Activated T-helper 17 cell treated with anti-CD3 and anti-CD28 coated beads, Interleukin-2, amount 50 U/mL, for 72 hours (primary cell): ENCODE data around the gene FOXI2. TPM values are rescaled to one million over a fixed set of nuclear protein-coding genes. Genes with fewer than 3 reads are reported as not detected.

Source experiments
- ATAC-seq: fragments of 150-1000 bp; cut with Tn5 transposase; replicated peaks from 2 replicates; pipeline ENCODE4 v1.10.0; 2021; ENCODE audit warnings: mild to moderate bottlenecking, moderate library complexity
- H3K27ac Mint-ChIP-seq: one replicate; pipeline ENCODE4 v1.8.0; 2022; ENCODE audit warnings: mixed read lengths
- H3K27me3 Mint-ChIP-seq: one replicate; pipeline ENCODE4 v1.8.0; 2022; ENCODE audit warnings: mixed read lengths
- H3K36me3 Mint-ChIP-seq: one replicate; pipeline ENCODE4 v1.8.0; 2022; ENCODE audit warnings: low read depth, mild to moderate bottlenecking, mixed read lengths
- H3K4me1 Mint-ChIP-seq: one replicate; pipeline ENCODE4 v1.8.0; 2022; ENCODE audit warnings: mixed read lengths
- H3K4me3 Mint-ChIP-seq: one replicate; pipeline ENCODE4 v1.8.0; 2022; ENCODE audit warnings: mild to moderate bottlenecking, mixed read lengths
- H3K9me3 Mint-ChIP-seq: one replicate; pipeline ENCODE4 v1.8.0; 2022; ENCODE audit warnings: mixed read lengths
- total RNA-seq, 2 donors: library from RNA; stranded (reverse); gene quantifications; one replicate each; pipeline ENCODE4 v1.2.3, GENCODE V29; 2022

The FOXI2 gene
- total RNA-seq = not detected

DNA sequence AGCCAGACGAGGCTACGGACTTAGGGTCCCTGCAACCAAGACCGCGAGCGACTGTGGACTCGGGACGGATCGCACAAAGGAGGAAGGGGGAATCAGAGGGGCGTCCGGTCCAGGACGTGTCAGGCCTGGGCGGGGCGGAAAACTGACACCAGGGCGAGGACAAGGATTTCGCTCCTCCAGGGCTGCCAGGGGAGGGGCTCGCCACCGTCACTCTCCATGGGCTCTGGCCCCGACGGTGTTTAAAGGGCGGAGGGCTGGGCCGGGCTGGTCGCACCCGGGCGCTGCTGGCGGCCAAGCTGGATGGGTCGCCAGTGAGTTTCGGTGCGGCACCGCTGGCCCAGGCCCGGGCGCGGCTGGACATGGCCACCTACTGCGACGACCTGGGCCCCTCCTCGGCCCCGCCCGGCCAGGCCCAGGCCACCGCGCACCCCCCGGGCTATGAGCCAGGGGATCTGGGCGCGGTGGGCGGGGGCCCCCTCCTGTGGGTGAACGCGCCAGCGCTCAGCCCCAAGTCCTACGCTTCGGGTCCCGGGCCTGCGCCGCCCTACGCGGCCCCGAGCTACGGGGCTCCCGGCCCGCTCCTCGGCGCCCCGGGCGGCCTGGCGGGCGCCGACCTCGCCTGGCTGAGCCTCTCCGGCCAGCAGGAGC, at the start of gene FOXI2:
Gene FOXI2, plus strand, starts transcription at position 271 of the 648 bp plus-strand sequence. Its CDS starts 89 bp downstream, at position 360.
- Mint-ChIP-seq H3K4me1 (no peaks in the 10 kb centered on the region), H3K27ac (no peak within 1 kb of the TSS), H3K27me3 (peaks cover 33% of the 10 kb centered on the region), H3K4me3 (no peak within 1 kb of the TSS), H3K9me3 (no peaks in the 10 kb centered on the region), H3K36me3 (peaks cover 5% of the 10 kb centered on the region)
- ATAC-seq = no peak

GRCh38 chr10:127687548-127687947, 49.4 kb upstream of the FOXI2 start:
- Mint-ChIP-seq H3K36me3 (no peaks in the 10 kb centered on the region), H3K4me3 (no peak overlapping the region), H3K27me3 (peaks cover 8% of the 10 kb centered on the region), H3K4me1 (no peaks in the 10 kb centered on the region), H3K9me3 (no peaks in the 10 kb centered on the region), H3K27ac (no peak overlapping the region)
- no peak for ATAC-seq

- H3K4me3 Mint-ChIP-seq = no peak overlapping the region
- no peak overlapping the region for H3K27ac Mint-ChIP-seq
- H3K36me3 Mint-ChIP-seq = no peaks in the 10 kb centered on the region
- ATAC-seq = no peak
- H3K27me3 Mint-ChIP-seq = peaks cover under 1% of the 10 kb centered on the region
- no peaks in the 10 kb centered on the region for H3K4me1 Mint-ChIP-seq
- H3K9me3 Mint-ChIP-seq = no peaks in the 10 kb centered on the region
Measured at GRCh38 chr10:127690176-127690835, 46.7 kb upstream of the FOXI2 start.

GRCh38 chr10:127694580-127695193, 42.3 kb upstream of the FOXI2 start:
- Mint-ChIP-seq H3K9me3 (no peaks in the 10 kb centered on the region), H3K4me3 (no peak overlapping the region), H3K27me3 (peaks cover 3% of the 10 kb centered on the region), H3K36me3 (no peaks in the 10 kb centered on the region), H3K4me1 (no peaks in the 10 kb centered on the region), H3K27ac (no peak overlapping the region)
- no peak for ATAC-seq

- no peaks in the 10 kb centered on the region for H3K36me3 Mint-ChIP-seq
- ATAC-seq = no peak
Measured at GRCh38 chr10:127695431-127695830, 41.6 kb upstream of the FOXI2 start.

DNA sequence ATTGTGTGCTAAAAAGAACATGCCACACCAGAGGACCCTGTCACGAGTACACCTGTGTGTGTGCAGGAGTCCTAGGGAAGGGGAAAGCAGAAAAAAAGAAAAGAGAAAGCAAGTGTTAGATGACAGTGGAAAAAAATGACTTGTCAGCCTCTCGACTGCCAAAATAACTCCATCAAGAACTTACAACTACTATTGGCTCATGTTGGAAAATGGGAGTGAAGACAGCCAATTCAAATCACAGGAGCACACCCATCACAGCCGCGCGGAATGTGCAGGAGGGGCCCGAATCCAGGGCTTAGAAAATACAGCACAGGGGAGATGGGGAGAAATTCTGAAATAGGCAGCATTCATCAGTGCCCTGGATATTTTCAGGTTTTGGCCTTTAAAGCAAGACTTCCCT, 38.1 kb upstream of the FOXI2 start:
- Mint-ChIP-seq H3K36me3 (no peaks in the 10 kb centered on the region), H3K27ac (no peak overlapping the region), H3K9me3 (no peaks in the 10 kb centered on the region), H3K27me3 (peaks cover 10% of the 10 kb centered on the region), H3K4me3 (no peak overlapping the region), H3K4me1 (no peaks in the 10 kb centered on the region)
- ATAC-seq = no peak

More at GRCh38 chr10:127695431-127695830, 41.6 kb upstream of the FOXI2 start:
- no peaks in the 10 kb centered on the region for H3K4me1 Mint-ChIP-seq
- peaks cover 3% of the 10 kb centered on the region for H3K27me3 Mint-ChIP-seq
- H3K4me3 Mint-ChIP-seq = no peak overlapping the region
- H3K9me3 Mint-ChIP-seq = no peaks in the 10 kb centered on the region
- H3K27ac Mint-ChIP-seq = no peak overlapping the region

DNA sequence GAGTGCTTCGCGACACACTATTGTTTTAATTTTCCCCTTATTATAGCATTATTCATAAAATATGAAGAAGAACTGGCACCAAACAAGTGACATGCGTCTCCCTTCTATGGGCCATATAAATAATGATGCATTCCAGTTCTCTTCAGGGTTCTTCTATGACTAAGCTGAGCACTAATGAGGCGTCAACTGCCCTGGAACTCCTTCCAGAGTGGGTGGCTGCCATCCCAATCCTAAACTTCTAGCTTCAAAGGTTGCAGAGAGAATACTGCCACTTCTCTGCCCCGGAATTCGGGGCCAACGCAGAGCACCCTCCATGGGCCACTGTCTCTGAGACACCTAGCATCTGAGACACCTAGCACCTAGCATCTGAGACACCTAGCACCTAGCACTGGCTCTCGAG, 37.7 kb upstream of the FOXI2 start:
- ATAC-seq = no peak
- H3K27ac Mint-ChIP-seq = no peak overlapping the region
- H3K9me3 Mint-ChIP-seq = no peaks in the 10 kb centered on the region
- H3K4me1 Mint-ChIP-seq = no peaks in the 10 kb centered on the region
- H3K27me3 Mint-ChIP-seq = peaks cover 14% of the 10 kb centered on the region
- H3K4me3 Mint-ChIP-seq = no peak overlapping the region
- H3K36me3 Mint-ChIP-seq = no peaks in the 10 kb centered on the region

- no peak for ATAC-seq
- H3K27ac Mint-ChIP-seq = no peak overlapping the region
- H3K4me1 Mint-ChIP-seq = no peaks in the 10 kb centered on the region
- no peaks in the 10 kb centered on the region for H3K36me3 Mint-ChIP-seq
- no peaks in the 10 kb centered on the region for H3K9me3 Mint-ChIP-seq
- no peak overlapping the region for H3K4me3 Mint-ChIP-seq
- H3K27me3 Mint-ChIP-seq = peaks cover 18% of the 10 kb centered on the region
Measured at GRCh38 chr10:127702271-127702670, 34.7 kb upstream of the FOXI2 start.

DNA sequence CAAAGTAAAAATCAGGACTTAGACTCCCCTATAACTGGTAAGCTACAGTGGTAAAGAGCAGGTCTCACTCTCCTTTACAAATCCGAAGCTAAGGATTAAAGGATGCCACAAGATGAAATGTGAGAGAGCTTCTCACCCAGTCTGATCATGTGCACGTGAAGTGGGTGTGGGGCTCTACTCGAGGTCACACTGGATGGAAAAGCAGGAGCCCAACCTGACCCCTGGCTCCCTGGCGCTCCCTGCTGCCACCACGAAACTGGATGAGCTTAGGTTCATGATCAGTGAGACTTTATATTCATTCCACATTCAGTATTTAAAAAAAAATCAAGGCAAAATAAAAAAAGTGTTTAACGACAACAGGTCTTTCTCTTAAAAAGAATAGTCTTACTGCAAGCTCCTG, 21.7 kb upstream of the FOXI2 start:
- Mint-ChIP-seq H3K27me3 (peaks cover 3% of the 10 kb centered on the region), H3K4me3 (no peak overlapping the region), H3K4me1 (no peaks in the 10 kb centered on the region), H3K36me3 (no peaks in the 10 kb centered on the region), H3K9me3 (no peaks in the 10 kb centered on the region), H3K27ac (no peak overlapping the region)
- no peak for ATAC-seq

- ATAC-seq = no peak
- Mint-ChIP-seq H3K27me3 (peaks cover 3% of the 10 kb centered on the region), H3K27ac (no peak overlapping the region), H3K9me3 (no peaks in the 10 kb centered on the region), H3K4me3 (no peak overlapping the region), H3K36me3 (no peaks in the 10 kb centered on the region), H3K4me1 (no peaks in the 10 kb centered on the region)
Measured at GRCh38 chr10:127715782-127716378, 21.1 kb upstream of the FOXI2 start.

DNA sequence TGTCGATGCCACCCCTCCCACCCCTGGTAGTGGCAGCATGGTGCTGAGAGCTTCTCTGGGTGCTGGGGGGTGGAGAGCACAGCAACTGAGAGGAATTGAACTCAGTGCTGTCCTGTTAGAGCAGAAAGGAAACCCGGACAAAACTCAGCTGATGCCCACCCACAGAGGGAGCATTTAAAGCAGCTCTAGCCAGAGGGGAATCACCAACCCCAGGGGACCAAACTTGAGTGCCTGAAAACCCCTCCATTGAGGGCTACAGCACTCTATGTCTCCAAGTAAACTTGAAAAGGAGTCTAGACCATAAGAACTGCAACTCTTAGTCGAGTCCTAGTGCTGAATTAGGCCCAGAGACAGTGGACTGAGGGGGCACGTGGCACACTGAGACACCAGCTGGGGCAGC, 16.8 kb upstream of the FOXI2 start:
- H3K36me3 Mint-ChIP-seq = no peaks in the 10 kb centered on the region
- no peaks in the 10 kb centered on the region for H3K9me3 Mint-ChIP-seq
- no peaks in the 10 kb centered on the region for H3K4me1 Mint-ChIP-seq
- no peak overlapping the region for H3K27ac Mint-ChIP-seq
- ATAC-seq = no peak
- H3K4me3 Mint-ChIP-seq = no peak overlapping the region
- peaks cover 20% of the 10 kb centered on the region for H3K27me3 Mint-ChIP-seq

DNA sequence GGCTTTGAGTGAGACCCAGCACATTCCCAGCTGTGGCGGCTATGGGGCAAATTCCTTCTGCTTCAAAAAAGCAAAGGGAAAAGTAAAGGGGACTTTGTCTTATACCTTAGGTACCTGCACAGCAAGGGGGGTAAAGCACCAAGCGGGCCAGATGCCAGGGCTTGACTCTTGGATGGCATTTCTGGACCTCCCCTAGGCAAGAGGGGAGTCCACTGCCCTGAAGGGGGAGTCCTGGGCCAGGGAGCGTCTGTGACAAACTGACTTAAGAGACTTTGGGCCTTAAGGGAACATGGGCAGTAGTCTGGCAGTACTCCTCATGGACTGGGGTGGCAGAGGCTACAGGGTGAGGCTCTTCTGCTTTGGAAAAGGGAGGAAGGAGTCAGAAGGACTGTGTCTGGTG, 16.1 kb upstream of the FOXI2 start:
- H3K27ac Mint-ChIP-seq = no peak overlapping the region
- no peaks in the 10 kb centered on the region for H3K9me3 Mint-ChIP-seq
- no peaks in the 10 kb centered on the region for H3K4me1 Mint-ChIP-seq
- H3K36me3 Mint-ChIP-seq = no peaks in the 10 kb centered on the region
- no peak for ATAC-seq
- H3K4me3 Mint-ChIP-seq = no peak overlapping the region
- peaks cover 20% of the 10 kb centered on the region for H3K27me3 Mint-ChIP-seq

DNA sequence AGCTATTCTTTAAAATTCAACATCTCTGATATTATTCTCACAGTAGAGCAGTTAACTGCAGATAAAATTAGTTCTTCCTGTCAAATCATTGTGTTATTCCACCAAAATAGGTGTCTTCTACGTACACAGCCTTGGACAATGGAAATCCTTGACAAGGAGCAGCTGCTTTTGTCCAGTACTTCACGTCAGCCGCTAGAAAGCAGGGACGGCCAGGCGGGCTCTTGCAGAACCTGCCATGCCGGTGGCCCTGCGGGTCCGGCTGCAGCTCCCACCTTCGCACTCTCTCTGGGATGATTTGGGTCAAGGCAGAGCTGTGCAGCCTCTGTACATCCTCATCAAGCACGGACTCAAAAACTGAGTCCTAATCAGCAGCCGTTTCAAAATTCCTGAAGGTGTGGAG, 2.2 kb upstream of the FOXI2 start:
- Mint-ChIP-seq H3K9me3 (no peaks in the 10 kb centered on the region), H3K27ac (no peak overlapping the region), H3K36me3 (no peaks in the 10 kb centered on the region), H3K4me1 (no peaks in the 10 kb centered on the region), H3K4me3 (no peak overlapping the region), H3K27me3 (peaks cover 36% of the 10 kb centered on the region)
- no peak for ATAC-seq

- H3K36me3 Mint-ChIP-seq = peaks cover 3% of the 10 kb centered on the region
Measured at GRCh38 chr10:127735156-127735555, 1.8 kb upstream of the FOXI2 start.

GRCh38 chr10:127735723-127736221, 1.2 kb upstream of the FOXI2 start:
- H3K4me3 Mint-ChIP-seq = no peak overlapping the region
- H3K27ac Mint-ChIP-seq = no peak overlapping the region
- no peaks in the 10 kb centered on the region for H3K4me1 Mint-ChIP-seq
- ATAC-seq = no peak
- peaks cover 33% of the 10 kb centered on the region for H3K27me3 Mint-ChIP-seq
- no peaks in the 10 kb centered on the region for H3K9me3 Mint-ChIP-seq
- H3K36me3 Mint-ChIP-seq = peaks cover 5% of the 10 kb centered on the region

More at GRCh38 chr10:127735156-127735555, 1.8 kb upstream of the FOXI2 start:
- Mint-ChIP-seq H3K4me1 (no peaks in the 10 kb centered on the region), H3K4me3 (no peak overlapping the region), H3K27me3 (peaks cover 36% of the 10 kb centered on the region), H3K27ac (no peak overlapping the region), H3K9me3 (no peaks in the 10 kb centered on the region)
- no peak for ATAC-seq
